Ramos (cell line): Measurements from ENCODE around the gene TMEM132D.

ENCODE experiments used
- in situ Hi-C: fragments of 300-500 bp; cut with MboI; formaldehyde crosslinking; loops from one replicate; pipeline ENCODE4 v1.14.3; 2022; ENCODE audit warnings: low sequenced_read_pairs; ENCODE audit not compliant: unreplicated experiment

TMEM132D gene

GRCh38 chr12:129762436-129762835 lies 141.4 kb downstream of the TMEM132D start:
- in situ Hi-C loops = no loop called here

- in situ Hi-C loops = no loop called here
These were observed 150.2 kb downstream of the TMEM132D start for GRCh38 chr12:129753586-129753985.

- in situ Hi-C loops = no loop called here
These were observed 153.4 kb downstream of the TMEM132D start for GRCh38 chr12:129750421-129750820.

GRCh38 chr12:129746318-129746717 lies 157.5 kb downstream of the TMEM132D start:
- in situ Hi-C loops = no loop called here

GRCh38 chr12:129729170-129729569 lies 174.7 kb downstream of the TMEM132D start:
- in situ Hi-C loops = no loop called here

- in situ Hi-C loops = no loop called here
These were observed 176.7 kb downstream of the TMEM132D start for GRCh38 chr12:129727100-129727499.

- in situ Hi-C loops = no loop called here
These were observed 180.6 kb downstream of the TMEM132D start for GRCh38 chr12:129723260-129723659.

- in situ Hi-C loops = no loop called here
These were observed 183.2 kb downstream of the TMEM132D start for GRCh38 chr12:129720618-129721017.

GRCh38 chr12:129719416-129719815 lies 184.4 kb downstream of the TMEM132D start:
- in situ Hi-C loops = no loop called here

GRCh38 chr12:129717438-129717837 lies 186.4 kb downstream of the TMEM132D start:
- in situ Hi-C loops = no loop called here

- in situ Hi-C loops = no loop called here
These were observed 187.0 kb downstream of the TMEM132D start for GRCh38 chr12:129716825-129717224.

- in situ Hi-C loops = no loop called here
These were observed 197.1 kb downstream of the TMEM132D start for GRCh38 chr12:129706716-129707115.

- in situ Hi-C loops = no loop called here
These were observed 199.5 kb downstream of the TMEM132D start for GRCh38 chr12:129704232-129704830.

- in situ Hi-C loops = no loop called here
These were observed 202.2 kb downstream of the TMEM132D start for GRCh38 chr12:129701631-129702101.

GRCh38 chr12:129700036-129700435 lies 203.8 kb downstream of the TMEM132D start:
- in situ Hi-C loops = no loop called here

- in situ Hi-C loops = no loop called here
These were observed 206.9 kb downstream of the TMEM132D start for GRCh38 chr12:129696926-129697325.

GRCh38 chr12:129696405-129696804 lies 207.4 kb downstream of the TMEM132D start:
- in situ Hi-C loops = no loop called here

GRCh38 chr12:129693731-129694130 lies 210.1 kb downstream of the TMEM132D start:
- in situ Hi-C loops = no loop called here

- in situ Hi-C loops = no loop called here
These were observed 216.1 kb downstream of the TMEM132D start for GRCh38 chr12:129687731-129688130.

GRCh38 chr12:129681830-129682229 lies 222.0 kb downstream of the TMEM132D start:
- in situ Hi-C loops = no loop called here

- in situ Hi-C loops = no loop called here
These were observed 222.7 kb downstream of the TMEM132D start for GRCh38 chr12:129681151-129681550.

GRCh38 chr12:129676411-129676810 lies 227.4 kb downstream of the TMEM132D start:
- in situ Hi-C loops = no loop called here
